ENCODE data around the gene SPACA7.
"Not testable (repeated sequence)": the region's sequence is repeated elsewhere in the genome, so short reads cannot be mapped to it uniquely, and the experiment has no call there.

The SPACA7 gene

GRCh38 chr13:112397108-112397507 is 21.0 kb downstream of the SPACA7 start:
- DNase-seq (ENCODE audit: extremely low spot score, insufficient read length, low read depth) = no peak
- no peak for FAIRE-seq

GRCh38 chr13:112398347-112398746 is 22.2 kb downstream of the SPACA7 start:
- peak; percentile 82 for FAIRE-seq
- DNase-seq (ENCODE audit: extremely low spot score, insufficient read length, low read depth) = not testable (repeated sequence)

- not testable (repeated sequence) for FAIRE-seq; DNase-seq (ENCODE audit: extremely low spot score, insufficient read length, low read depth)
Observed at GRCh38 chr13:112409828-112410227, 33.7 kb downstream of the SPACA7 start.

GRCh38 chr13:112416647-112417046 is 40.5 kb downstream of the SPACA7 start:
- DNase-seq (ENCODE audit: extremely low spot score, insufficient read length, low read depth) (no peak), FAIRE-seq (no peak)

- no peak for FAIRE-seq
- DNase-seq (ENCODE audit: extremely low spot score, insufficient read length, low read depth) = no peak
Observed at GRCh38 chr13:112417079-112417478, 40.9 kb downstream of the SPACA7 start.

- DNase-seq (ENCODE audit: extremely low spot score, insufficient read length, low read depth) (no peak), FAIRE-seq (no peak)
Observed at GRCh38 chr13:112424098-112424497, 47.9 kb downstream of the SPACA7 start.

- FAIRE-seq = no peak
- no peak for DNase-seq (ENCODE audit: extremely low spot score, insufficient read length, low read depth)
Observed at GRCh38 chr13:112428704-112429103, 52.5 kb downstream of the SPACA7 start.

- no peak for DNase-seq (ENCODE audit: extremely low spot score, insufficient read length, low read depth)
- no peak for FAIRE-seq
Observed at GRCh38 chr13:112431734-112432133, 55.6 kb downstream of the SPACA7 start.

GRCh38 chr13:112432734-112433133 is 56.6 kb downstream of the SPACA7 start:
- not testable (repeated sequence) for FAIRE-seq; DNase-seq (ENCODE audit: extremely low spot score, insufficient read length, low read depth)

GRCh38 chr13:112433517-112433916 is 57.4 kb downstream of the SPACA7 start:
- not testable (repeated sequence) for DNase-seq (ENCODE audit: extremely low spot score, insufficient read length, low read depth); FAIRE-seq

GRCh38 chr13:112434032-112434431 is 57.9 kb downstream of the SPACA7 start:
- FAIRE-seq = no peak

GRCh38 chr13:112434937-112435523 is 58.9 kb downstream of the SPACA7 start:
- FAIRE-seq (no peak), DNase-seq (ENCODE audit: extremely low spot score, insufficient read length, low read depth) (no peak)

More at GRCh38 chr13:112434032-112434431, 57.9 kb downstream of the SPACA7 start:
- DNase-seq (ENCODE audit: extremely low spot score, insufficient read length, low read depth) = no peak

- DNase-seq (ENCODE audit: extremely low spot score, insufficient read length, low read depth) = no peak
- no peak for FAIRE-seq
Observed at GRCh38 chr13:112435973-112436372, 59.8 kb downstream of the SPACA7 start.

- FAIRE-seq (no peak), DNase-seq (ENCODE audit: extremely low spot score, insufficient read length, low read depth) (no peak)
Observed at GRCh38 chr13:112438094-112438493, 61.9 kb downstream of the SPACA7 start.

GRCh38 chr13:112438515-112438914 is 62.4 kb downstream of the SPACA7 start:
- DNase-seq (ENCODE audit: extremely low spot score, insufficient read length, low read depth) = no peak
- FAIRE-seq = no peak

GRCh38 chr13:112441226-112441625 is 65.1 kb downstream of the SPACA7 start:
- FAIRE-seq (no peak), DNase-seq (ENCODE audit: extremely low spot score, insufficient read length, low read depth) (no peak)

GRCh38 chr13:112441779-112442310 is 65.7 kb downstream of the SPACA7 start:
- DNase-seq (ENCODE audit: extremely low spot score, insufficient read length, low read depth) = no peak
- no peak for FAIRE-seq

GRCh38 chr13:112442483-112443090 is 66.4 kb downstream of the SPACA7 start:
- DNase-seq (ENCODE audit: extremely low spot score, insufficient read length, low read depth) (no peak), FAIRE-seq (no peak)

GRCh38 chr13:112443191-112443994 is 67.2 kb downstream of the SPACA7 start:
- DNase-seq (ENCODE audit: extremely low spot score, insufficient read length, low read depth) (no peak), FAIRE-seq (no peak)

GRCh38 chr13:112443995-112444311 is 67.8 kb downstream of the SPACA7 start:
- DNase-seq (ENCODE audit: extremely low spot score, insufficient read length, low read depth) (peak; percentile 53), FAIRE-seq (peak; percentile 59)
